SH-SY5Y (cell line): ENCODE measurements around the gene FBXL13.

Experiments
- GATA2 ChIP-seq: IDR thresholded peaks from 2 replicates; pipeline ENCODE4 v1.6.1; 2011; ENCODE audit warnings: mild to moderate bottlenecking, low read depth, low read length
- GATA3 ChIP-seq: IDR thresholded peaks from 2 replicates; pipeline ENCODE4 v1.6.1; 2011; ENCODE audit warnings: low read depth, mild to moderate bottlenecking, low read length, moderate library complexity

The FBXL13 gene

GRCh38 chr7:102896585-102896984 lies 178.0 kb downstream of the FBXL13 start:
- TF ChIP-seq GATA3 (no peak), GATA2 (no peak)

- no peak for TF ChIP-seq GATA3
- TF ChIP-seq GATA2, result no peak
These were observed 179.0 kb downstream of the FBXL13 start for GRCh38 chr7:102895602-102896001.

- no peak for TF ChIP-seq GATA3
- TF ChIP-seq GATA2, result no peak
These were observed 181.8 kb downstream of the FBXL13 start for GRCh38 chr7:102892631-102893278.

GRCh38 chr7:102891693-102892261 lies 182.8 kb downstream of the FBXL13 start:
- TF ChIP-seq GATA2 (no peak), GATA3 (no peak)

GRCh38 chr7:102890971-102891692 lies 183.5 kb downstream of the FBXL13 start:
- TF ChIP-seq GATA3 (no peak), GATA2 (no peak)

GRCh38 chr7:102890292-102890970 lies 184.2 kb downstream of the FBXL13 start:
- no peak for TF ChIP-seq GATA3
- TF ChIP-seq GATA2, result no peak

- TF ChIP-seq GATA2 (no peak), GATA3 (no peak)
These were observed 184.7 kb downstream of the FBXL13 start for GRCh38 chr7:102889851-102890250.

GRCh38 chr7:102888561-102889233 lies 185.9 kb downstream of the FBXL13 start:
- TF ChIP-seq GATA3 (no peak), GATA2 (no peak)

- TF ChIP-seq GATA2 (no peak), GATA3 (no peak)
These were observed 191.3 kb downstream of the FBXL13 start for GRCh38 chr7:102883098-102883860.

- no peak for TF ChIP-seq GATA3
- TF ChIP-seq GATA2, result no peak
These were observed 198.8 kb downstream of the FBXL13 start for GRCh38 chr7:102875700-102876295.

- TF ChIP-seq GATA2, result no peak
- no peak for TF ChIP-seq GATA3
These were observed 199.6 kb downstream of the FBXL13 start for GRCh38 chr7:102874966-102875365.

GRCh38 chr7:102874166-102874829 lies 200.3 kb downstream of the FBXL13 start:
- TF ChIP-seq GATA2 (no peak), GATA3 (no peak)

- TF ChIP-seq GATA3, result no peak
- TF ChIP-seq GATA2, result no peak
These were observed 201.0 kb downstream of the FBXL13 start for GRCh38 chr7:102873470-102874165.
